HepG2 (cell line): ENCODE data around the gene TBCD. TPM values are rescaled to one million over a fixed set of nuclear protein-coding genes. Genes with fewer than 3 reads are reported as not detected.
A peak's percentile ranks its signal among the peaks of the same experiment; 100 is the strongest.

Experiments
- ARID3A ChIP-seq: IDR thresholded peaks from 2 replicates; pipeline ENCODE4 v1.6.1; 2012; ENCODE audit warnings: low read depth, low read length, improper control_type of control experiment
- CEBPG ChIP-seq: IDR thresholded peaks from 2 replicates; pipeline ENCODE4 v1.6.1; 2016
- HOXA7 ChIP-seq: sonication (generic); formaldehyde crosslinking; IDR thresholded peaks from 2 replicates; pipeline ENCODE4 v1.8.1; 2022; ENCODE audit warnings: mild to moderate bottlenecking, missing genetic modification reagents, moderate library complexity
- HOXD1 ChIP-seq: sonication (generic); formaldehyde crosslinking; IDR thresholded peaks from 2 replicates; pipeline ENCODE4 v1.5.0; 2020; ENCODE audit warnings: missing genetic modification reagents
- KAT7 ChIP-seq: IDR thresholded peaks from 2 replicates; pipeline ENCODE4 v1.6.1; 2018; ENCODE audit warnings: borderline replicate concordance, missing compliant biosample characterization
- LRRFIP1 ChIP-seq: sonication (generic); formaldehyde crosslinking; conservative IDR thresholded peaks from 2 replicates; pipeline ENCODE4 v1.4.0; 2020; ENCODE audit warnings: missing genetic modification reagents
- MZF1 ChIP-seq: sonication (generic); formaldehyde crosslinking; IDR thresholded peaks from 2 replicates; pipeline ENCODE4 v1.8.1; 2023; ENCODE audit warnings: mild to moderate bottlenecking, missing genetic modification reagents, borderline replicate concordance
- NKX3-1 ChIP-seq: sonication (generic); formaldehyde crosslinking; IDR thresholded peaks from 2 replicates; pipeline ENCODE4 v1.5.0; 2020; ENCODE audit warnings: missing genetic modification reagents
- PITX1 ChIP-seq: sonication (generic); formaldehyde crosslinking; IDR thresholded peaks from 2 replicates; pipeline ENCODE4 v1.5.1; 2020; ENCODE audit warnings: mild to moderate bottlenecking, missing genetic modification reagents
- SIN3A ChIP-seq: IDR thresholded peaks from 2 replicates; pipeline ENCODE4 v1.6.1; 2011; ENCODE audit warnings: low read depth, mild to moderate bottlenecking, control low read depth, low read length, borderline replicate concordance
- XRCC5 ChIP-seq: fragments of 200-400 bp; formaldehyde crosslinking; optimal IDR thresholded peaks from 2 replicates; pipeline ENCODE3; 2017; ENCODE audit warnings: mild to moderate bottlenecking, low read length
- ZBTB26 ChIP-seq: IDR thresholded peaks from 2 replicates; pipeline ENCODE4 v1.6.1; 2016; ENCODE audit warnings: missing compliant biosample characterization, missing genetic modification reagents, borderline replicate concordance
- ZNF124 ChIP-seq: sonication (generic); formaldehyde crosslinking; IDR thresholded peaks from 2 replicates; pipeline ENCODE4 v1.4.0; 2020; ENCODE audit warnings: missing genetic modification reagents
- ZNF235 ChIP-seq: sonication (generic); formaldehyde crosslinking; IDR thresholded peaks from 2 replicates; pipeline ENCODE4 v1.8.1; 2023; ENCODE audit warnings: mild to moderate bottlenecking, missing genetic modification reagents, borderline replicate concordance
- ZNF251 ChIP-seq: sonication (generic); formaldehyde crosslinking; IDR thresholded peaks from 2 replicates; pipeline ENCODE4 v1.9.0; 2021; ENCODE audit warnings: mild to moderate bottlenecking, missing genetic modification reagents
- ZNF407 ChIP-seq: sonication (generic); formaldehyde crosslinking; IDR thresholded peaks from one replicate; pipeline ENCODE4 v1.5.1; 2020; ENCODE audit warnings: mild to moderate bottlenecking, missing genetic modification reagents; ENCODE audit errors: not compliant biosample characterization
- ZNF580 ChIP-seq: IDR thresholded peaks from 2 replicates; pipeline ENCODE4 v1.6.1; 2016; ENCODE audit warnings: low read depth, borderline replicate concordance
- polyA plus RNA-seq, 8 experiments: library from polyadenylated mRNA; depleted of rRNA in 3 of 8; stranded (reverse) in 7 of 8; unstranded in 1 of 8; fragments of >200 nt; fragmentation: Illumina TruSeq in 4 of 8; extraction: Trizol in 4 of 8; gene quantifications; 2 replicates each; pipeline versions ENCODE4 v1.2.1 to v1.2.3, GENCODE V29; 2011 to 2016; ENCODE audit warnings: low read depth in 4 of 8, missing spikeins in 1 of 8, mixed read lengths in 1 of 8; ENCODE audit not compliant: insufficient read depth in 1 of 8
- total RNA-seq, 5 experiments: library from RNA; depleted of rRNA; stranded (reverse); fragments of >200 nt; fragmentation: Illumina TruSeq; extraction: Trizol; gene quantifications; 2 replicates each; pipeline ENCODE4 v1.2.3, GENCODE V29; 2016; ENCODE audit warnings: low read depth in 1 of 5

TBCD gene
- total and polyA plus RNA-seq, 2 of the 13 experiments (the other 11 are each of a cell fraction or from before 2014, with no cell fraction given), result 33.9 to 54.8 TPM

- TF ChIP-seq ZNF580 (CRISPR knock-in tag), result peak; percentile 62; the same call in 1 of the 2 replicates
- TF ChIP-seq SIN3A, result no peak
- no peak for TF ChIP-seq MZF1 (CRISPR knock-in tag)
- TF ChIP-seq ZNF124 (CRISPR knock-in tag), result 0 out of 2 replicates have a peak, but pooled peaks have one; percentile 74
- TF ChIP-seq PITX1 (CRISPR knock-in tag), result 0 out of 2 replicates have a peak, but pooled peaks have one; percentile 48
- TF ChIP-seq KAT7, result no peak
- no peak for TF ChIP-seq ZNF407 (CRISPR knock-in tag)
- peak; percentile 69 for TF ChIP-seq XRCC5
- no peak for TF ChIP-seq ARID3A
- TF ChIP-seq LRRFIP1 (CRISPR knock-in tag), result no peak
- TF ChIP-seq CEBPG (CRISPR knock-in tag), result 0 out of 2 replicates have a peak, but pooled peaks have one; percentile 7
- no peak for TF ChIP-seq NKX3-1 (CRISPR knock-in tag)
- TF ChIP-seq ZBTB26, result peak; percentile 27; the same call in 1 of the 2 replicates
- no peak for TF ChIP-seq HOXD1
- no peak for TF ChIP-seq ZNF235 (CRISPR knock-in tag)
- TF ChIP-seq ZNF251 (CRISPR knock-in tag), result no peak
- TF ChIP-seq HOXA7, result no peak
Measured at GRCh38 chr17:82781894-82782274, 30.0 kb downstream of the TBCD start (continued).
